Motor neuron (in vitro differentiated cells): ENCODE data around the gene HERC4. TPM values are rescaled to one million over a fixed set of nuclear protein-coding genes. Genes with fewer than 3 reads are reported as not detected.
"Not testable (repeated sequence)": the region's sequence is repeated elsewhere in the genome, so short reads cannot be mapped to it uniquely, and the experiment has no call there.

Source experiments
- ATAC-seq, 8 experiments: fragments of 200-7000 bp; cut with Tn5 transposase; replicated peaks in 6 of 8; 2 replicates each; pipeline ENCODE4 v1.8.0; 2021; ENCODE audit warnings: mild to moderate bottlenecking in 8 of 8, moderate library complexity in 8 of 8
- H3K27ac ChIP-seq, 2 donors: fragments of 250-450 bp; sonication (Bioruptor Pico); 2 replicates each; pipeline ENCODE4 v1.9.0; 2021; ENCODE audit warnings: antibody characterized with exemption in 2 of 2, mild to moderate bottlenecking in 2 of 2, moderate library complexity in 1 of 2
- H3K4me1 ChIP-seq, 2 donors: fragments of 250-450 bp; sonication (Bioruptor Pico); replicated peaks in 1 of 2; 2 replicates each; pipeline ENCODE4 v1.6.1; 2021; ENCODE audit warnings: antibody characterized with exemption in 2 of 2, mild to moderate bottlenecking in 2 of 2, moderate library complexity in 1 of 2
- H3K4me3 ChIP-seq, 5 donors: fragments of 250-450 bp; sonication (Bioruptor Pico); 2 replicates each; pipeline ENCODE4 v1.9.0; 2021; ENCODE audit warnings: antibody characterized with exemption in 5 of 5, mild to moderate bottlenecking in 5 of 5, moderate library complexity in 4 of 5
- WGBS, 10 experiments: fragments of 450-650 bp; shearing (Covaris generic); methylation state at CpG; one replicate each; pipeline ENCODE4 v1.0.0; 2022; 5-methylcytosine and 5-hydroxymethylcytosine counted together
- in situ Hi-C, 9 experiments: fragments of 400-800 bp; cut with MboI; loops; one replicate each; pipeline ENCODE4 v1.15.0; 2021; ENCODE audit warnings: low sequenced_read_pairs in 9 of 9, low pct_unique_long_range_greater_than_20kb in 2 of 9; ENCODE audit not compliant: unreplicated experiment in 9 of 9
- total RNA-seq, 8 experiments: library from RNA; unstranded; fragments of 300-600 nt; gene quantifications; 2 replicates each; pipeline versions ENCODE4 v1.2.3 to v1.2.4, GENCODE V29; 2022

The HERC4 gene
- total RNA-seq, 8 experiments from 2014 or later = 16.4 to 80.5 (median 40.3) TPM

GRCh38 chr10:68067508-68067907 lies 7.6 kb downstream of the HERC4 start:
- Histone ChIP-seq H3K4me1 (peaks cover 5 to 11% of the 10 kb centered on the region in 2 donors), H3K4me3 (no peak overlapping the region), H3K27ac (no peak overlapping the region)
- no peak for ATAC-seq
- 43 to 100% (median 74%) methylated on average over 1 to 3 of the region's 3 CpGs for WGBS, 10 experiments
- in situ Hi-C loops = no loop called here

- no peak for ATAC-seq
These were observed 8.1 kb downstream of the HERC4 start for GRCh38 chr10:68067029-68067428.

DNA sequence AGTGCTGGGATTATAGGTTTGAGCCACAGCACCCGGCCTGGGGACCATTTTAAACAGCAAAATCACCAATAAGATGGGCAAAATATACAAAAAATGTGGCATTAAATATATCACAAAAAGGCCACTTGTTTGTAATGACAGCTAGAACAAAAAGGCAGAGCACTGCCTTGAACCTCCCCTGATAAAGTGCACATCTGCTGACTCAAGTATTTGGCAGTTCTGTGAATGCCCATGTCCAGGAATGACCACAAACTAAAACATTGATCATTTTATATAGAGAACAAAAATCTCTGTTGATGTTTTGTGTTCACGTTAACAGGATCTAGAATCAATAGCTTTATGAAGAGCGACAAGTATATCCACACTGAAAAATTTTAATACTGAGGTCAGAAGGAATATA lies 21.5 kb downstream of the HERC4 start:
- in situ Hi-C loops = no loop called here
- 80 to 100% (median 100%) methylated on average over 1 to 3 of the region's 3 CpGs; no CpG with 5 or more reads in 1 of the 10 experiments for WGBS, 10 experiments
- H3K27ac ChIP-seq = no peak overlapping the region
- no peak overlapping the region for H3K4me3 ChIP-seq
- no peak for ATAC-seq
- no peaks in the 10 kb centered on the region for H3K4me1 ChIP-seq

More at GRCh38 chr10:68067029-68067428, 8.1 kb downstream of the HERC4 start:
- Histone ChIP-seq H3K27ac (no peak overlapping the region), H3K4me1 (peaks cover 2 to 6% of the 10 kb centered on the region in 2 donors), H3K4me3 (no peak overlapping the region)
- in situ Hi-C loops = no loop called here
- 39 to 100% (median 76%) methylated on average over 1 to 4 of the region's 4 CpGs; no CpG with 5 or more reads in 1 of the 10 experiments for WGBS, 10 experiments

GRCh38 chr10:68052463-68052862 lies 22.6 kb downstream of the HERC4 start:
- ATAC-seq = no peak
- in situ Hi-C loops = no loop called here
- H3K4me3 ChIP-seq = no peak overlapping the region
- 87 to 100% (median 100%) methylated on average over 1 to 2 of the region's 2 CpGs for WGBS, 10 experiments
- no peaks in the 10 kb centered on the region for H3K4me1 ChIP-seq
- H3K27ac ChIP-seq = no peak overlapping the region

DNA sequence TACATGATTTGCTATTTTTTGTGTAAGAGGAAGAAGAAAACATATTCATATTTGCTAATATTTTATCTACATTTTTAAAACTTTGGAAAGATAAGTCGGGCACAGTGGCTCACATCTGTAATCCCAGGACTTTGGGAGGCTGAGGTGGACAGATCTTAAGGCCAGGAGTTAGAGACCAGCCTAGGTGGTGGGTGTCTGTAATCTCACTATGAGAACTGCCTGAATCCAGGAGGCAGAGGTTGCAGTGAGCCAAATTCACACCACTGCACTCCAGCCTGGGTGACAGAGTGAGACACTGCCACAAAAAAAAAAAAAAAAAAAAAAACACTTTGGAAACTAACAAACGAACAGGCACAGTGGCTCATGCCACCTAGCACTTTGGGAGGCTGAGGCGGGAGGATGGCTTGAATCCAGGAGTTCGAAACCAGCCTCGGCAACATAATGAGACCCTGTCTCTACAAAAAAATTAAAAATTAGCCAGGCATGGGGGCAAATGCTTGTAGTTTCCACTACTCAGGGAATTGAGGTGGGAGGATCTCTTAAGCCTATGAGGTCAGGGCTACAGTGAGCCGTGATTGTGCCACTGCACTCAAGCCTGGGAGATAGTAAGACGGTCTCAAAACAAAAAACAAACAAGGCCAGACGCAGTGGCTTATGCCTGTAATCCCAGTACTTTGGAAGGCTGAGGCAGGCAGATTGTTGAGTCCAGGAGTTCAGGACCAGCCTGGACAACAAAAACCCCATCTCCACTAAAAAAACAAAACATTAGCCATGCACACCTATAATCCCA lies 25.6 kb downstream of the HERC4 start:
- ATAC-seq = no peak
- in situ Hi-C loops = no loop called here

DNA sequence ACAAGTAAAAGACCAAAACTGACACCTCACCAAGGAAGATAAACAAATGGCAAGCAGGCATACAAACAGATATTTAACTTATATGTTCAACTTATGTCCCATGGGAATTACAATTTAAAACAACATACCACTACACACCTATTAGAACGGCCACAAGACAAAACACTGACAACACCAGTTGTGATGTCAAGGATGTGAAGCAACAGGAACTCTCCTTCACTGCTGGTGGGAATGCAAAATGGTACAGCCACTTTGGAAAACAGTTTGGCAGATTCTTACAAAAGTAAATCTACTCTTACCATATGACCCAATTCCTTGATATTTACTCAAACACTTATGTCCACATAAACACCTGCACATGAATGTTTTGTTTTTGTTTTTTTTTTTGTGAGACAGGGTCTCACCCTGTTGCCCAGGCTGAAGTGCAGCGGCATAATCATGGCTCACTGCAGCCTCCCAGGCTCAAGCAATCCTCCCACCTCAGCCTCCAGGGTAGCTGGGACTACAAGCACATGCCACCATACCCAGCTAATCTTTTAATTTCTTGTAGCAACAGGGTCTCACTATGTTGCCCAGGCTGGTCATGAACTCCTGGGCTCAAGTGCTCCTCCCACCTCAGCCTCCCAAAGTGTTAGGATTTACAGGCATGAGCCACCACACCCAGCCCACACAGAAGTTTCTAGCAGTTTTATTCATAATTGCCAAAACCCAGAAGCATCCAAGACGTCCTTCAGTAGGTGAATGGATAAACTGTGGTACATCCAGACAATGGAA lies 27.3 kb downstream of the HERC4 start:
- ATAC-seq = peak in 1 of 8 experiments; percentile 64
- Histone ChIP-seq H3K4me1 (no peaks in the 10 kb centered on the region), H3K4me3 (no peak overlapping the region), H3K27ac (no peak overlapping the region)
- WGBS, 10 experiments = 0 to 100% (median 77%) methylated on average over 1 to 2 of the region's 3 CpGs
- in situ Hi-C loops = no loop called here

More for the DNA sequence above, 25.6 kb downstream of the HERC4 start:
- Histone ChIP-seq H3K27ac (no peak overlapping the region), H3K4me3 (no peak overlapping the region), H3K4me1 (no peaks in the 10 kb centered on the region)
- WGBS, 10 experiments = 83 to 100% (median 93%) methylated on average over 1 to 6 of the region's 8 CpGs

DNA sequence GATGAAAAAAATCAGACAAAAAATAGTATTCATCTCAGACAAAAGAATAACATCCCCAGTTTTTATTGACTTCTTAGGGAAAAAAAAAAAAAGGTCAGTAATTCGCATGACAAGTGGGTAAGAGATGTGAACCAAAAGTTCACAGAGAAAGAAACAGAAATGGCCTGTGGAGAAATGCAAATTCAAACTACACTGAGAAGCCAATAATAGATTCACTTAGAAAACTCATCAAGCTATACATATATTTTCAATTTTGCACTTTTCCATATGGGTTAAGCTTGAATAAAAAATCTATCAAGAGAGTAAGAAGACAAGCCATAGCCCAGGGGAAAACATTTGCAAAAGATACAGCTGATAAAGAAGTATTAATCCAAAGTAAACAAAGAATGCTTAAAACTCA lies 28.0 kb downstream of the HERC4 start:
- peak in 1 of 8 experiments; percentile 88 for ATAC-seq
- Histone ChIP-seq H3K4me1 (no peaks in the 10 kb centered on the region), H3K4me3 (no peak overlapping the region), H3K27ac (no peak overlapping the region)
- in situ Hi-C loops = no loop called here
- 56 to 100% (median 90%) methylated on average over 1 of the region's 1 CpG for WGBS, 10 experiments

DNA sequence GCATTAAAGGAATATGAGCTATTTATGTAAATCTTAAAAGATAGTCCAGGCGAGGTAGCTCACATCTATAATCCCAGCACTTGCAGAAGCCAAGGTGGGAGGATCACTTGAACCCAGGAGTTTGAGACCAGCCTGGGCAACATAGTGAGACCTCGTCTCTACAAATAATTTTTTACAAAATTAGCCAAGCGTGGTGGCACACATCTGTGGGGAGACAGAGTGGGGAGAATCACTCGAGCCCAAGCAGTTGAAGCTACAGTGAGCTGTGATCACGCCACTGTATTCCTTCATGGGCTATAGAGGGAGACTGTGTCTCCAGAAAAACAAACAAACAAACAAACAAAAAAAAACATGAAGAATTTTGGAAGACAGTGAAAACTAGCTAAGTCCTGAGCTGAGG lies 28.4 kb downstream of the HERC4 start:
- H3K27ac ChIP-seq = no peak overlapping the region
- WGBS, 10 experiments = 77 to 100% (median 93%) methylated on average over 1 to 5 of the region's 5 CpGs
- H3K4me1 ChIP-seq = no peaks in the 10 kb centered on the region
- H3K4me3 ChIP-seq = no peak overlapping the region
- in situ Hi-C loops = no loop called here
- peak in 1 of 8 experiments; percentile 23 for ATAC-seq

DNA sequence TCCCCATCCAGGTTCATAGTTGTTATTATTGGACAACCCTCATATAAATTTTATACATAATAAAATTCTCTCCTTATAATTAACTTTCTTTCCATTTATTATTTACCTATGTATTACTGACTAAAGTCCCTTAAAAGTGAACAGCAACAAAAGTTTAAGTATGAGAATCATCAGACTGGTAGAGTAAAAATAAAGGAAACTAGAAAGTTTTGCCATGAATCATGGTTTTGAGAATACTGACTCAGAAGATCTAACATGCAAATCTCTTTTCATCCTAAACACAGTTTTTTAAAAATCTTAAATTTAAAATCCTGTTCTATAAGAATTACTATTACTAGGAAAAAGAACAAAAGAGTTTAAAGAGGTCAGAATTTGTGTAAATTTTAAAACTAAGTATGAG lies 32.1 kb downstream of the HERC4 start:
- in situ Hi-C loops = no loop called here
- no peak for ATAC-seq
- H3K4me3 ChIP-seq = no peak overlapping the region

DNA sequence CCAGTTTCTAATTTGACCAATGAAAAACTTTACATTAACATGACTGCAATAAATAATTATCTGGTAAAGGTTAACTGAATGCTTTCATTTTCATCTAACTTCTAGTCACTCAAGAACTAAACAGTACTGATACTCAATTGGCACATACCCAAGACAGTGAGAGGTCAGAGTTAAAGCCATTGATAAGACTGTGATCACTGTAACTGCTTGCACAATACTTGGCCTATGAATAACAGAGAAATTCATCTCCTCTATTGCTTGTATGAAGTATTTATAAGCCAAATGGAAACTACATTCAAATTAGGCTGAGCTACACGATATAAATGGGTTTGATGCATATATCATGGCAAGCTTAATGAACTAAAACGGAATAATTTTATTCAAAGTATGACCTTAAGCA lies 43.0 kb downstream of the HERC4 start:
- Histone ChIP-seq H3K4me1 (no peaks in the 10 kb centered on the region), H3K27ac (no peak overlapping the region), H3K4me3 (no peak overlapping the region)
- no peak for ATAC-seq
- in situ Hi-C loops = no loop called here
- WGBS, 10 experiments = 72 to 100% (median 100%) methylated on average over 1 to 2 of the region's 2 CpGs; no CpG with 5 or more reads in 1 of the 10 experiments

More for the DNA sequence above, 32.1 kb downstream of the HERC4 start:
- H3K27ac ChIP-seq = no peak overlapping the region
- no peaks in the 10 kb centered on the region for H3K4me1 ChIP-seq

DNA sequence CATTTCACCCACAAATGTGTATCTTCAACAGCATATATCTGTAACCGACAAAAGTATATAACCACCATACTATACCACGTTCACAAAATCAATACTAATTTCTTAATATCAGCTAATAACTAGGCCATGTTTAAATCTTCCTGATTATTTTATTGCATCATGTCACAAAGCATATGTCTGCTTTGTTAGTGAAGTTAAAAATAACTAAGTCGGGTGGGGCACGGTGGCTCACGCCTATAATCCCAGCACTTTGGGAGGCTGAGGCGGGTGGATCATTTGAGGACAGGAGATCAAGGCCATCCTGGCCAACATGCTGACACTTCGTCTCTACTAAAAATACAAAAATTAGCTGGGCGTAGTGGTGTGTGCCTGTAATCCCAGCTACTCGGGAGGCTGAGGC lies 47.7 kb downstream of the HERC4 start:
- ATAC-seq = peak in 1 of 8 experiments; percentile 50
- in situ Hi-C loops = no loop called here
- WGBS, 10 experiments = 80 to 100% (median 100%) methylated on average over 2 to 8 of the region's 9 CpGs; no CpG with 5 or more reads in 3 of the 10 experiments
- Histone ChIP-seq H3K4me1 (no peaks in the 10 kb centered on the region), H3K4me3 (no peak overlapping the region), H3K27ac (no peak overlapping the region)

DNA sequence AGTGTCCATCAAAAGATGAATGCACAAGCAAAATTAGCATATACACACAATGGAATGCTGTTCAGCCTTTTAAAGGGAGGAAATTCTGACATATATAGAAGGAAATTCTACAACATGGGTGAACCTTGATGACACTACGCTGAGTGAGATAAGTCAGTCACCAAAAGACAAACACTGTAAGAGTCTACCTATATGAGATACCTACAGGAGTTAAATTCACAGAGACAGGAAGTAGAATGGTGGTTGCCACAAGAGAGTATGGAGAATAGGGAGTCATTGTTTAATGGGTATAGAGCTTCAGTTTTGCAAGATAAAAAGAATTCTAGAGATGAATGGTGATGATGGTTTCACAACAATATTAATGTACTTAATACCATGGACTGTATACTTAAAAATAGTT lies 51.8 kb downstream of the HERC4 start:
- H3K4me1 ChIP-seq = no peaks in the 10 kb centered on the region
- H3K4me3 ChIP-seq = no peak overlapping the region
- WGBS, 10 experiments = 67 to 100% (median 100%) methylated on average over 1 of the region's 1 CpG; no CpG with 5 or more reads in 1 of the 10 experiments
- ATAC-seq = no peak
- in situ Hi-C loops = no loop called here
- H3K27ac ChIP-seq = no peak overlapping the region

GRCh38 chr10:68022324-68022723 lies 52.8 kb downstream of the HERC4 start:
- in situ Hi-C loops, H3K4me3 ChIP-seq, H3K4me1 ChIP-seq, H3K27ac ChIP-seq, ATAC-seq: not testable (repeated sequence)
- 95 to 100% (median 100%) methylated on average over 2 to 4 of the region's 4 CpGs; no CpG with 5 or more reads in 3 of the 10 experiments for WGBS, 10 experiments
